GM23248 (cell line): Measurements from ENCODE around the gene SUSD2. TPM values are rescaled to one million over a fixed set of nuclear protein-coding genes. Genes with fewer than 3 reads are reported as not detected.

Experiments used
- DNase-seq: peaks from one replicate; pipeline ENCODE4 v3.0.0-alpha.2; 2015
- H2AFZ ChIP-seq: fragments of 200-600 bp; sonication (generic); 2 replicates; pipeline ENCODE4 v1.6.1; 2016; ENCODE audit warnings: antibody characterized with exemption
- H3F3A ChIP-seq: fragments of 200-600 bp; sonication (generic); 2 replicates; pipeline ENCODE4 v1.6.1; 2016; ENCODE audit warnings: mild to moderate bottlenecking, antibody characterized with exemption, mixed run types; ENCODE audit not compliant: insufficient read depth
- H3K27ac ChIP-seq: fragments of 200-600 bp; sonication (generic); 2 replicates; pipeline ENCODE4 v1.5.1; 2016; ENCODE audit warnings: mild to moderate bottlenecking
- H3K27me3 ChIP-seq: fragments of 200-600 bp; sonication (generic); replicated peaks from 2 replicates; pipeline ENCODE4 v1.6.1; 2016; ENCODE audit warnings: mild to moderate bottlenecking; ENCODE audit not compliant: insufficient read depth
- H3K36me3 ChIP-seq: fragments of 200-600 bp; sonication (generic); 2 replicates; pipeline ENCODE4 v1.6.1; 2016; ENCODE audit warnings: low read depth, mild to moderate bottlenecking
- H3K4me1 ChIP-seq: fragments of 200-600 bp; sonication (generic); 2 replicates; pipeline ENCODE4 v1.6.1; 2016; ENCODE audit warnings: mild to moderate bottlenecking; ENCODE audit not compliant: insufficient read depth
- H3K4me2 ChIP-seq: fragments of 200-600 bp; sonication (generic); one replicate; pipeline ENCODE4 v1.6.1; 2016; ENCODE audit warnings: mild to moderate bottlenecking; ENCODE audit not compliant: unreplicated experiment
- H3K4me3 ChIP-seq: fragments of 200-600 bp; sonication (generic); 2 replicates; pipeline ENCODE4 v1.5.1; 2016; ENCODE audit warnings: mild to moderate bottlenecking
- H3K79me2 ChIP-seq: fragments of 200-600 bp; sonication (generic); 2 replicates; pipeline ENCODE4 v1.6.1; 2016; ENCODE audit warnings: mild to moderate bottlenecking; ENCODE audit not compliant: insufficient read depth
- H3K9ac ChIP-seq: fragments of 200-600 bp; sonication (generic); 2 replicates; pipeline ENCODE4 v1.6.1; 2016; ENCODE audit warnings: mild to moderate bottlenecking
- H3K9me2 ChIP-seq: fragments of 200-600 bp; sonication (generic); 2 replicates; pipeline ENCODE4 v1.6.1; 2016; ENCODE audit warnings: mixed run types, mild to moderate bottlenecking, moderate library complexity; ENCODE audit not compliant: insufficient read depth
- H3K9me3 ChIP-seq: fragments of 200-600 bp; sonication (generic); one replicate; pipeline ENCODE4 v1.6.1; 2017; ENCODE audit warnings: low read depth
- H4K20me1 ChIP-seq: fragments of 200-600 bp; sonication (generic); 2 replicates; pipeline ENCODE4 v1.6.0; 2016; ENCODE audit not compliant: insufficient read depth
- EZH2 ChIP-seq: fragments of 200-600 bp; sonication (generic); IDR thresholded peaks from 2 replicates; pipeline ENCODE4 v1.6.1; 2018; ENCODE audit warnings: antibody characterized with exemption, mild to moderate bottlenecking; ENCODE audit not compliant: insufficient read depth, poor library complexity, severe bottlenecking
- EZH2phosphoT487 ChIP-seq: fragments of 200-600 bp; sonication (generic); IDR thresholded peaks from 2 replicates; pipeline ENCODE4 v1.6.1; 2018; ENCODE audit warnings: antibody characterized with exemption, moderate library complexity, mild to moderate bottlenecking, low read depth; ENCODE audit not compliant: insufficient read depth
- WGBS, 2 experiments: methylation state at CpG; one replicate each; pipeline ENCODE4 v1.1.6; 2015 to 2017; ENCODE audit warnings: low lambda C conversion rate in 2 of 2, low coverage in 1 of 2; ENCODE audit errors: missing lambda C conversion rate in 2 of 2; 5-methylcytosine and 5-hydroxymethylcytosine counted together
- in situ Hi-C: fragments of 300-500 bp; cut with MboI; formaldehyde crosslinking; loops from 2 replicates; pipeline ENCODE4 v1.15.0; 2020
- polyA plus RNA-seq: library from polyadenylated mRNA; unstranded; fragments of >200 nt; fragmentation: Nextera tagmentation; extraction: Ambion mirVana; gene quantifications from 2 replicates; pipeline ENCODE4 v1.2.1, GENCODE V29; 2016
- total RNA-seq: library from RNA; depleted of rRNA; stranded (reverse); fragments of >200 nt; shearing (Covaris generic); gene quantifications from 2 replicates; pipeline ENCODE4 v1.2.3, GENCODE V29; 2014

Gene SUSD2
- total and polyA plus RNA-seq, 2 experiments from 2014 or later: 0.24 TPM; not detected in 1

DNA sequence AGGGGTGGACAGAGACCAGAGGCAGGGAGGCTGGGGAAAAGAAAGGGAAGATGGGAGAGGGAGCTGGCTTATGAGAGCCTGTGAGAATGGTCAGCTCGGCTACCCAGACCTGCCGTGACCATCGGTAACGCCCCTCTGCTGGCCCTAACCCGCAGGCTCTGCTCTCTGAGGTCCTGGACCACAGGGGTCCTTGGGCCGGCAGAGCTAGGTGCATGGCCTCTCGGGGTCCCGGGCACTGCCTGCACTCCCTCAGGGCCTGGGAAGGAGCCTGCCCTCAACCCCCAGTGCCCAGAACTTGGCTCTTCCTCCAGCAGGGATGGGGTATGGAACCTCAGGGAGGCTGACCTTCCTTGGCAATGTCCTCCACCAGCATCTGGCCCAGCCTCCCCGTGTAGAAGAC is 50.4 kb downstream of the SUSD2 start:
- TF ChIP-seq EZH2 (no peak), EZH2phosphoT487 (no peak)
- H3K36me3 ChIP-seq: no peaks in the 10 kb centered on the region
- WGBS, 2 experiments: 88 to 89% methylated on average over 8 to 9 of the region's 9 CpGs
- no peaks in the 10 kb centered on the region for H3F3A ChIP-seq
- H4K20me1 ChIP-seq: no peaks in the 10 kb centered on the region
- H3K27me3 ChIP-seq: no peaks in the 10 kb centered on the region
- DNase-seq: no peak
- no peak overlapping the region for H3K27ac ChIP-seq
- H3K4me3 ChIP-seq: no peak overlapping the region
- H3K9me2 ChIP-seq: no peaks in the 10 kb centered on the region
- H3K4me1 ChIP-seq: no peaks in the 10 kb centered on the region
- in situ Hi-C loops: no loop called here
- H3K9ac ChIP-seq: no peak overlapping the region
- no peak overlapping the region for H3K4me2 ChIP-seq
- no peaks in the 10 kb centered on the region for H3K9me3 ChIP-seq
- H2AFZ ChIP-seq: no peak overlapping the region
- H3K79me2 ChIP-seq: no peaks in the 10 kb centered on the region

DNA sequence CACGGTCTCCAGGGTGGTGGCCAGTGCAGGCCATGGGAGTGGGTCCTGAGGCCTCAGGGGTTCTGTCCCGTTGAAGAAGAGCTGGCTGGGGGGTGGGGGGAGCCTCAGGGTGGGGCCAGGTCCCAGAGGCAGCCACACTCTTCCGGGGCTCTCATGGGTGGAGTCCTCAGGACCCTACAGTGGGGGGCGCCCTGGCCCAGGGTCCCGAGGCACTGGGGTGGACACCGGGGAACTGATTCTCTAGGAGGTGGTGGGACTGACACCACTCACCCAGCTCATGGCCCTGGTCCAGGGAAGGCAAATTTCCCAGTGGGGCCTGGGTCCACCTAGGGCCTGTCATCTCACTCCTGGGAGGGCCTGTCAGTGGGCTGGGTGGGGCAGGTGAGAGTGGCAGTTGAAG is 50.8 kb downstream of the SUSD2 start:
- Histone ChIP-seq H3K4me3 (no peak overlapping the region), H3K36me3 (no peaks in the 10 kb centered on the region), H4K20me1 (no peaks in the 10 kb centered on the region), H3F3A (no peaks in the 10 kb centered on the region), H3K9me3 (no peaks in the 10 kb centered on the region), H3K27ac (no peak overlapping the region), H3K9me2 (no peaks in the 10 kb centered on the region), H2AFZ (no peak overlapping the region), H3K9ac (no peak overlapping the region), H3K27me3 (no peaks in the 10 kb centered on the region), H3K79me2 (no peaks in the 10 kb centered on the region), H3K4me2 (no peak overlapping the region), H3K4me1 (no peaks in the 10 kb centered on the region)
- in situ Hi-C loops: no loop called here
- no peak for DNase-seq
- TF ChIP-seq EZH2 (no peak), EZH2phosphoT487 (no peak)
- 79 to 92% methylated on average over 4 to 6 of the region's 6 CpGs for WGBS, 2 experiments

DNA sequence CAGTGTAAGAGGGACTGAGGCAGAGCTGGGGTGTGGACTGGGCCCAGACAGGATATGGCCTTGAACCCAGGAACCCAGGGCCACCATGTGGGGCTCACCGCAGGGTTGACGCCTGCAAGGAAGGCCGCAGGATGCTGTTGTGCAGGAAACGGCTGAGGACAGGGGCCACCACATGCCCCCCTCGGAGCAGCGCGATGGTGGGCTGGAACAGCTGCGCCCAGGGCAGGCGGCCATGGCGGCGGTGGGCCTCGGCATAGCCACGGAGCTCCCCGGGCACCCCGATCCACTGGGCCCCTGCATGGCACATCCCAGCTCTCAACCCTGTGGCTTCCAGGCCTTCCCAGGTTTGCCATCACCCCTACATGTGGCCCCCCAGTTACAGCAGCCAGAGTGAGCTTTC is 51.4 kb downstream of the SUSD2 start:
- WGBS, 2 experiments: 89 to 98% methylated on average over 13 to 15 of the region's 15 CpGs
- H3K4me3 ChIP-seq: no peak overlapping the region
- H3K9me3 ChIP-seq: no peaks in the 10 kb centered on the region
- no peaks in the 10 kb centered on the region for H4K20me1 ChIP-seq
- no peaks in the 10 kb centered on the region for H3K27me3 ChIP-seq
- H3K36me3 ChIP-seq: no peaks in the 10 kb centered on the region
- H3K27ac ChIP-seq: no peak overlapping the region
- H2AFZ ChIP-seq: no peak overlapping the region
- H3K4me2 ChIP-seq: no peak overlapping the region
- in situ Hi-C loops: no loop called here
- H3K9me2 ChIP-seq: no peaks in the 10 kb centered on the region
- H3K4me1 ChIP-seq: no peaks in the 10 kb centered on the region
- TF ChIP-seq EZH2phosphoT487 (no peak), EZH2 (no peak)
- DNase-seq: no peak
- no peak overlapping the region for H3K9ac ChIP-seq
- no peaks in the 10 kb centered on the region for H3F3A ChIP-seq
- H3K79me2 ChIP-seq: no peaks in the 10 kb centered on the region

DNA sequence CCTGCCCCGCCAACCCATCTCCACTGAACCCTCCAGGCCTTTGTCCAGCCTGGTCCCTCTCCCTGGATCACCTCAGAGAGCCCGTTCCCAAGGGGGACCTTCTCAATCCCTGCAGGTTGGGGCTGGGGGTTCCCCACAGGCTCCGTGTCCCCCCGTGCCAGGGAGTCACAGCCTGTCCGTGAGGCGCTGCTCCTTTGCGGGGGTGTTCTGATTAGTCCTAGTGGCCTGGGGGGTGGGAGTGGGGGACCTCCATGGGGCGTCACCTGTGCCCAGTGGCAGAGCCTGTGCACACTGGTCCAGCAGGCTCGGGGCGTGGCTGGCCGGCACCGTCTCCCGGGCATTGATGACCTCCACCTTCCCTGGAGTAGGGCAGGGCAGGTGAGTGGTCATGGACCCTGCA is 51.9 kb downstream of the SUSD2 start:
- WGBS, 2 experiments: 89 to 96% methylated on average over 12 to 13 of the region's 13 CpGs
- Histone ChIP-seq H3K9me3 (no peaks in the 10 kb centered on the region), H3K4me2 (no peak overlapping the region), H3K4me3 (no peak overlapping the region), H3K27me3 (no peaks in the 10 kb centered on the region), H4K20me1 (no peaks in the 10 kb centered on the region), H3K36me3 (no peaks in the 10 kb centered on the region), H2AFZ (no peak overlapping the region), H3K79me2 (no peaks in the 10 kb centered on the region), H3K9me2 (no peaks in the 10 kb centered on the region), H3K9ac (no peak overlapping the region), H3F3A (no peaks in the 10 kb centered on the region), H3K27ac (no peak overlapping the region), H3K4me1 (no peaks in the 10 kb centered on the region)
- TF ChIP-seq EZH2phosphoT487 (no peak), EZH2 (no peak)
- DNase-seq: no peak
- in situ Hi-C loops: no loop called here

DNA sequence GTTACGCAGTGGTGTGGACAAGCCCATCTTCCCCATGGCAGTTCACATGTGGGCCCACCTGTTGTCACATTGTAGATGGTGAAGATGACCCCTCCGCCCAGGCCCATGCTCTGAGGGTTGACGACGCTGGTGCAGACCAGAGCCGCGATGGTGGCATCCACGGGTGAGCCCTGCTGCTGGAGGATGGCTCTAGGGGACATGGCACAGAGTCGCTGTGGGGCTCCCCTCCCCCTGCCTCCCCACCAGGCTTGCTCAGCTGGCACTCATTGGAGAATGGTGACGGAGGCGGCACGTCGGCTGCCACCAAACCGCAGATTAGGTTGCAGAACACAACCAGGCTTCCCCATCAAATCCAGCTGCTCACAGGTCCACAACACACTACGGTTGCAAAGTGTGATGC is 52.5 kb downstream of the SUSD2 start:
- Histone ChIP-seq H3F3A (no peaks in the 10 kb centered on the region), H3K79me2 (no peaks in the 10 kb centered on the region), H3K27me3 (no peaks in the 10 kb centered on the region), H3K4me3 (no peak overlapping the region), H3K9ac (no peak overlapping the region), H2AFZ (no peak overlapping the region), H3K9me3 (no peaks in the 10 kb centered on the region), H3K9me2 (no peaks in the 10 kb centered on the region), H3K4me1 (no peaks in the 10 kb centered on the region), H3K27ac (no peak overlapping the region), H3K36me3 (no peaks in the 10 kb centered on the region), H4K20me1 (no peaks in the 10 kb centered on the region), H3K4me2 (no peak overlapping the region)
- in situ Hi-C loops: no loop called here
- no peak for DNase-seq
- WGBS, 2 experiments: 91 to 98% methylated on average over 9 to 14 of the region's 14 CpGs
- TF ChIP-seq EZH2phosphoT487 (no peak), EZH2 (no peak)
